ENCODE measurements around the gene SERTAD1.

The SERTAD1 gene

GRCh38 chr19:40445780-40446262 is 20.0 kb upstream of the SERTAD1 start:
- Histone ChIP-seq H3K9ac (no peak overlapping the region), H3K79me2 (peaks cover 6% of the 10 kb centered on the region), H3K9me3 (ENCODE audit: control insufficient read depth, low read length) (no peaks in the 10 kb centered on the region), H3K27me3 (ENCODE audit: control insufficient read depth, insufficient read depth, low read length) (no peaks in the 10 kb centered on the region), H3K4me1 (peaks cover 20% of the 10 kb centered on the region), H3K27ac (peak overlapping the region; percentile 98), H2AFZ (peak overlapping the region; percentile 82), H3K4me3 (ENCODE audit: low read depth, low read length) (peak overlapping the region; percentile 38), H3K4me2 (ENCODE audit: low read length) (peak overlapping the region; percentile 90), H3K36me3 (ENCODE audit: control insufficient read depth, insufficient read depth, low read length) (no peaks in the 10 kb centered on the region)
- no peak for TF ChIP-seq CTCF (IDR thresholded peaks at IDR 0.05)

GRCh38 chr19:40444825-40445312 is 19.1 kb upstream of the SERTAD1 start:
- Histone ChIP-seq H3K4me1 (peaks cover 20% of the 10 kb centered on the region), H3K4me3 (ENCODE audit: low read depth, low read length) (peak overlapping the region; percentile 98), H3K9ac (peak overlapping the region; percentile 34), H3K79me2 (peaks cover 6% of the 10 kb centered on the region), H3K9me3 (ENCODE audit: control insufficient read depth, low read length) (no peaks in the 10 kb centered on the region), H3K36me3 (ENCODE audit: control insufficient read depth, insufficient read depth, low read length) (no peaks in the 10 kb centered on the region), H3K4me2 (ENCODE audit: low read length) (peak overlapping the region; percentile 90), H3K27me3 (ENCODE audit: control insufficient read depth, insufficient read depth, low read length) (no peaks in the 10 kb centered on the region), H3K27ac (peak overlapping the region; percentile 98), H2AFZ (peak overlapping the region; percentile 82)
- TF ChIP-seq CTCF (IDR thresholded peaks at IDR 0.05): no peak

GRCh38 chr19:40444000-40444824 is 18.4 kb upstream of the SERTAD1 start, which contains the start of gene SERTAD3:
Gene SERTAD3, minus strand, starts transcription at chr19:40444335. Its CDS starts 2,255 bp downstream, at chr19:40442080.
- peak within 1 kb of the TSS; percentile 98 for H3K27ac ChIP-seq
- H3K4me1 ChIP-seq: peaks cover 24% of the 10 kb centered on the region
- no peaks in the 10 kb centered on the region for H3K9me3 ChIP-seq (ENCODE audit: control insufficient read depth, low read length)
- peak within 1 kb of the TSS; percentile 90 for H3K4me2 ChIP-seq (ENCODE audit: low read length)
- no peaks in the 10 kb centered on the region for H3K36me3 ChIP-seq (ENCODE audit: control insufficient read depth, insufficient read depth, low read length)
- H3K4me3 ChIP-seq (ENCODE audit: low read depth, low read length): peak within 1 kb of the TSS; percentile 98
- peaks cover 6% of the 10 kb centered on the region for H3K79me2 ChIP-seq
- H3K9ac ChIP-seq: peak within 1 kb of the TSS; percentile 90
- TF ChIP-seq CTCF (IDR thresholded peaks at IDR 0.05): peak; percentile 16
- peak within 1 kb of the TSS; percentile 82 for H2AFZ ChIP-seq
- no peaks in the 10 kb centered on the region for H3K27me3 ChIP-seq (ENCODE audit: control insufficient read depth, insufficient read depth, low read length)

GRCh38 chr19:40443131-40443999 is 17.6 kb upstream of the SERTAD1 start:
- peaks cover 26% of the 10 kb centered on the region for H3K4me1 ChIP-seq
- no peak for TF ChIP-seq CTCF (IDR thresholded peaks at IDR 0.05)
- no peaks in the 10 kb centered on the region for H3K36me3 ChIP-seq (ENCODE audit: control insufficient read depth, insufficient read depth, low read length)
- H3K4me2 ChIP-seq (ENCODE audit: low read length): peak overlapping the region; percentile 72
- H3K27me3 ChIP-seq (ENCODE audit: control insufficient read depth, insufficient read depth, low read length): no peaks in the 10 kb centered on the region
- H3K27ac ChIP-seq: peak overlapping the region; percentile 98
- H3K79me2 ChIP-seq: peaks cover 6% of the 10 kb centered on the region
- H2AFZ ChIP-seq: peak overlapping the region; percentile 82
- H3K4me3 ChIP-seq (ENCODE audit: low read depth, low read length): peak overlapping the region; percentile 98
- H3K9ac ChIP-seq: peak overlapping the region; percentile 90
- no peaks in the 10 kb centered on the region for H3K9me3 ChIP-seq (ENCODE audit: control insufficient read depth, low read length)

Data from parathyroid adenoma (tissue), 2 donors.